Inflammatory macrophage treated with lipopolysaccharide for 1 hour (primary cell): Measurements from ENCODE around the gene CCDC77.

Source experiments
- DNase-seq, 2 donors: peaks; one replicate each; pipeline ENCODE4 v3.0.0-alpha.2; 2020 to 2022

CCDC77 gene

GRCh38 chr12:484096-484495, 82.7 kb downstream of the CCDC77 start:
- DNase-seq = no peak

DNA sequence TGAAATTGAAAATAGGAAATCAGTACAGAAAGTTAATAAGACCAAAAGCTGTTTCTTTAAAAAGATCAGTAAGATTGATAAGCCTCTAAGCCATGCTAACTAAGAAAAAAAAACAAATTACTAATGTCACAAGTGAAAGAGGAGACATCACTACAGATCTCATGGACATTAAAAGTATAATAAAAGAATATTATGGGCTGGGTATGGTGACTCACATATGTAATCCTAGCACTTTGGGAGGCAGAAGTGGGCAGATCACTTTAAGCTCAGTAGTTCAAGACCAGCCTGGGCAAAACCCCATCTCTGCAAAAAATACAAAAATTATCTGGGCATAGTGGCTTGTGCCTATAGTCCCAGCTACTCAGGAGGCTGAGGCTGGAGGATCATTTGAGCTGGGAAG, 88.8 kb downstream of the CCDC77 start:
- DNase-seq = no peak
